Loucy (cell line): ENCODE data around the gene RAC3.

ENCODE experiments used
- EZH2phosphoT487 ChIP-seq: fragments of 200-600 bp; IDR thresholded peaks from 2 replicates; pipeline ENCODE4 v1.6.1; 2018; ENCODE audit warnings: antibody characterized with exemption, mild to moderate bottlenecking, moderate library complexity, borderline replicate concordance
- TF ChIP-seq, protein P1 (sequence below): fragments of 200-600 bp; sonication (generic); conservative IDR thresholded peaks from 2 replicates; pipeline ENCODE4 v1.5.1; 2014; ENCODE audit warnings: mild to moderate bottlenecking, antibody characterized with exemption, low read length

DNA sequence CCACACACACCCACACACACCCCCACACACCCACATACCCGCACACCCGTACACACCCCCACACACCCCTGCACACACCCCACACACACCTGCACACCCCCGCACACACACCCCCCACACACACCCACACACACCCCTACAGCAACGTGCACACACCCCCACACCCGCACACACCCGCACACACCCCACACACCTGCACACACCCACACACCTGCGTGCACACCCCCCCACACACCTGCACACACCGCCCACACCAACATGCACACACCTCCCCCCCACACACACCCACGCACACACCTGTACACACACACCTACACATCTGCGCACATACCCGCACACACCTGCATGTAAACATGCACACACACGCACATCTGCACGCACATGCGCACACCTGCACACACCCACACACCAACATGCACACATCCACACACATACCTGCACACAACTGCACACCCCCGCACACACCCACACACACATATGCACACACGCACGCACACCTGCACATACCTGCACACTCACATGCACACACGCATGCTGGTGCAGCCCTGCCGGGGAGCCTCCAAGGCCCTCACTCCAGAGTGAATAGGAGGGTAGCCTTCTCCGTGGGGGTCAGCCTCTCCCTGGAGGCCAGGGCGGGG is 46.6 kb upstream of the RAC3 start:
- TF ChIP-seq, protein P1, sequence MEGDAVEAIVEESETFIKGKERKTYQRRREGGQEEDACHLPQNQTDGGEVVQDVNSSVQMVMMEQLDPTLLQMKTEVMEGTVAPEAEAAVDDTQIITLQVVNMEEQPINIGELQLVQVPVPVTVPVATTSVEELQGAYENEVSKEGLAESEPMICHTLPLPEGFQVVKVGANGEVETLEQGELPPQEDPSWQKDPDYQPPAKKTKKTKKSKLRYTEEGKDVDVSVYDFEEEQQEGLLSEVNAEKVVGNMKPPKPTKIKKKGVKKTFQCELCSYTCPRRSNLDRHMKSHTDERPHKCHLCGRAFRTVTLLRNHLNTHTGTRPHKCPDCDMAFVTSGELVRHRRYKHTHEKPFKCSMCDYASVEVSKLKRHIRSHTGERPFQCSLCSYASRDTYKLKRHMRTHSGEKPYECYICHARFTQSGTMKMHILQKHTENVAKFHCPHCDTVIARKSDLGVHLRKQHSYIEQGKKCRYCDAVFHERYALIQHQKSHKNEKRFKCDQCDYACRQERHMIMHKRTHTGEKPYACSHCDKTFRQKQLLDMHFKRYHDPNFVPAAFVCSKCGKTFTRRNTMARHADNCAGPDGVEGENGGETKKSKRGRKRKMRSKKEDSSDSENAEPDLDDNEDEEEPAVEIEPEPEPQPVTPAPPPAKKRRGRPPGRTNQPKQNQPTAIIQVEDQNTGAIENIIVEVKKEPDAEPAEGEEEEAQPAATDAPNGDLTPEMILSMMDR = no peak
- no peak for TF ChIP-seq EZH2phosphoT487
